ENCODE measurements around the gene AHCYL2.
"Not testable (repeated sequence)": the region's sequence is repeated elsewhere in the genome, so short reads cannot be mapped to it uniquely, and the experiment has no call there.

Gene AHCYL2

DNA sequence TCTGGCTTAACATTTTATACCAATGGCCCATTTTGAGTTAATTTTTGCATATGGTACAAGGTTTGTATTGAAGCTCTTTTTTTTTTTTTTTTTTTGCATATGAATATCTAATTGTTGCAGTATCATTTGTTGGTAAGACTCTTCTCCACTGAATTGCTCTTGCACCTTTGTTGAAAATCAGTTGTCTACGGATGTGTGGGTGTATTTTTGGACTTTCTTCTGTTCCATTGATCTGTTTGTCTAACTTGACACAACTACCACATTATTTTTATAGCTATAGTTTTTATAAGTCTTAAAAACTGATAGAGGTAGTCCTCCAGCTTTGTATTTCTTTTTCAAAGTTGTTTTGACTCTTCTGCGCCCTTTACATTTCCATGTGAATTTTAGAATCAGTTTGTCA lies 53.9 kb downstream of the AHCYL2 start:
- DNase-seq (ENCODE audit: insufficient read length, low spot score) (no peak), FAIRE-seq (no peak)
- TF ChIP-seq POLR2A (IDR thresholded peaks at IDR 0.05; ENCODE audit: low read depth, low read length) = no peak

DNA sequence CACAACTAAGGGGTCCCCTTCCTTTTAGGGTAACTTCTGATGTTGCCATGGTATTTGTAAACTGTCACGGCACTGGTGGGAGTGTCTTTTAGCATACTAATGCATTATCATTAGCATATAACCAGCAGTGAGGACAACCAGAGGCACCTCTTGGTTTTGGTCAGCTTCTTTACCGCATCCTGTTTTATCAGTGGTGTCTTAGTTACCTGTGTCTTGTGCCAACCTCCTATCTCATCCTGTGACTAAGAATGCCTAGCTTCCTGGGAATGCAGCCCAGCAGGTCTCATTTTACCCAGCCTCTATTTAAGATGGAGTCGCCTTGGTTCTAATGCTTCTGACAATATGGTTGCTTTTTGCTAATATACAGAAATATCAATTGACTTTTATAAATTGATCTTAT lies 54.9 kb downstream of the AHCYL2 start:
- DNase-seq (ENCODE audit: insufficient read length, low spot score) (no peak), FAIRE-seq (peak; percentile 72)
- TF ChIP-seq POLR2A (IDR thresholded peaks at IDR 0.05; ENCODE audit: low read depth, low read length) = no peak

DNA sequence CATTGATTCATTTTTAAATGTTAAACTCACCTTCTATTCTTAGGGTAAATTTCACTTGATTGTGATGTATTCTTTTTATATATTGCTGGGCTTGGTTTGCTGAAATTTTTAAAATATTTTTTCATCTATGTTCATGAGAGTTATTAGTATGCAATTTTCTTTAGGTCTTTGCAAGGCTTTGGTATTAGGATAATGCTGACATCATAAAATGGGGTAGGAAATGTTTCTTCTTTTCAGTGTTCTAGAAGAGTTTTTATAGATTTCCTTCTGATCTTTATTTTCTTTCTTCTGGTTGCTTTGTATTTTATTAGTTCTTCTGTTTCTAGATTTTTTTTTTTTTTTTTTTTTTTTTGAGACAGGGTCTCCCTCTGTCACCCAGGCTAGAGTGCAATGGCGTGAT lies 56.3 kb downstream of the AHCYL2 start:
- no peak for TF ChIP-seq POLR2A (IDR thresholded peaks at IDR 0.05; ENCODE audit: low read depth, low read length)
- FAIRE-seq (no peak), DNase-seq (ENCODE audit: insufficient read length, low spot score) (no peak)

DNA sequence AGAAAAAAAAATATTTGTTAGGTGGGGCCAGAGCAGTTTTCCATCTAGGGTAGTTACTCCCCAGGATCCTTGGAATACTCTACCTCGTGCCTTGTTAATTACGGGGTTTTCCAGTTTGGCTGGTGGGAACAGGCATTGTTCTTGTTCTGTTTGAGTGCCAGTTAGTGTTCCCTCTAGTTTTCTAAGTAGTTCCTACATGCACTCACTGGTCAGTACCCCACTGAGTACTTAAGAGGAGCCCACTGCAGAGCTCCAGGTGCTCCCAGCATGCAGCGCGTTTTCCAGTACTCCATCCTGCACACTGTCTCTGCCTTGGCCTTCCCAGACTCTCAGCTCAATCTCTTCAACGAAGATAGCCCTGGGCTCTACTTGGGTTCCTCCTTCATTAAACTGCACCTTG lies 58.0 kb downstream of the AHCYL2 start:
- no peak for TF ChIP-seq POLR2A (IDR thresholded peaks at IDR 0.05; ENCODE audit: low read depth, low read length)
- DNase-seq (ENCODE audit: insufficient read length, low spot score) = no peak
- peak; percentile 23 for FAIRE-seq

DNA sequence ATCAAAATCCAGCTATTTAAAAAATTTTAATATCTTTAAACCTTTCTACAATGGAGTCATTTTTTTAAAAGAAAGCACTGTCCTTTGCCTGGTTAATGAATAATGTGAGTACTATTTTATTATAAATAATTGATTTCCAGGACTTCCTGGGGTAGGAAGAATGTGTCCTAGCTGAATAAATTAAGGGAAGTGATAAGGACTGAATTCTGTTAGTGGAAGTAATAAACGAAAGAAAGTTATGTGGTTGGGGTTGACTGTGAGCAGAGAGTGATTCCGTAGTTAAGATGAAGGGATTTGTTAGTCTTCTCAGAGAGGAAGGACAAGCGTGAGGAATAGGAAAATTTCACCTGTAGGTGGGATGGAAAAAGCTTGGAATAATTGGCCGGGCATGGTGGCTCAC lies 59.1 kb downstream of the AHCYL2 start:
- DNase-seq (ENCODE audit: insufficient read length, low spot score) = no peak
- no peak for FAIRE-seq
- TF ChIP-seq POLR2A (IDR thresholded peaks at IDR 0.05; ENCODE audit: low read depth, low read length) = no peak

DNA sequence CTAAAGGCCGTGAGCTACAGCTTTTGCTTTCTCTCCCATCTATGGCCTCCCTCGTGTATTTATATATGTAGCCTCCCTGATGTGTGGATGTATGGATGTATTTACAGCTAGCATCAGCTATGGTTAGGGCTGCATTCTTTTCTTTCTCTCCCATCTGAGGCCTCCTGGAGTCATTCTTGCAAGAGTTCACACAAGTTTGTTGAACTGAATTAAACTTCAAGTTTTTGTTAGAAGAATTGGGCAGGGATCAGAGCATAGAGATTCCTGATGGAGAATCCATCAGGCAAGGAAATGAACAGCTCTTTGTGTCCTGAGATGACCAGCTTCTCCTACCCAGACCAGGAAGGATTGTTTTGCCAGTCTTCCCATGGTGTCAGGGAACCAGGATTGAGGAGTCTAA lies 60.3 kb downstream of the AHCYL2 start:
- FAIRE-seq (no peak), DNase-seq (ENCODE audit: insufficient read length, low spot score) (no peak)
- no peak for TF ChIP-seq POLR2A (IDR thresholded peaks at IDR 0.05; ENCODE audit: low read depth, low read length)

DNA sequence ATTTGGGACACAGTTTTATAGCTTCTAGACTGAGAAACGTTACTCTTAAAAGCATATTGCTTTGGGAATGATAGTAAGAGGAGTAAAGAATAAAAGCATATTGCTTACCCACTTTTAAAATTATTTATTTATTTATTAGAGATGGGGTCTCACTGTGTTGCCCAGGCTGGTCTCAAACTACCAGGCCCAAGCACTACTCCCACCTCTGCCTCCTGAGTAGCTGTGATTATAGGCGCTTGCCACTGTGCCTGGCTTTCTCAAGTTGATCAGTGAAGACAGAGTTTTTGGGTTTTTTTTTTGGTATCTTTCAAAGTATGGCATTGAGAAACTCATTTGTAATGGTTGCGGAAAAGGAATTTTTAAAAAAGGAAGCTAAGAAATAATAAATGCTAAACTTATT lies 68.0 kb downstream of the AHCYL2 start:
- TF ChIP-seq POLR2A (IDR thresholded peaks at IDR 0.05; ENCODE audit: low read depth, low read length) = no peak
- FAIRE-seq = no peak
- no peak for DNase-seq (ENCODE audit: insufficient read length, low spot score)

DNA sequence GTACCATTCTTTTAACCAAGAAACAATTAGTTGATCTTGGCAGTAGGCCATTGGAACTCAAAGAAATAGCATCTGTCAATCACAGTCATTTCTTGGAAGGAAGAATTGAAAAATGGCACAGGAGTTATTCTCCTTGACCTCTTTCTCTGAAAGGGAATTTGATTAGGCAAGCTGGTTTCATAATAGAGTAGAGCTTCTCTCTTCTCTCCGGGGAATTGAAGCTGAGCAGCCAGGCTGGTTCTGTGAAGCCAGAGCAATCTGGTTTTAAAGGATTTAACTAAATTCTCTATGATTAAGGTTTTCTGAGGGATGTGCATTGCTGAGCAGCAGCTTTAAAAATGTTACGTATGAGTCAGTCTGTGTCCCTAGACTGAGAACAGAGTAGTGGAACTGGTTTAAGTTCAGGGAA lies 70.2 kb downstream of the AHCYL2 start:
- FAIRE-seq (peak; percentile 55), DNase-seq (ENCODE audit: insufficient read length, low spot score) (no peak)
- TF ChIP-seq POLR2A (IDR thresholded peaks at IDR 0.05; ENCODE audit: low read depth, low read length) = no peak

DNA sequence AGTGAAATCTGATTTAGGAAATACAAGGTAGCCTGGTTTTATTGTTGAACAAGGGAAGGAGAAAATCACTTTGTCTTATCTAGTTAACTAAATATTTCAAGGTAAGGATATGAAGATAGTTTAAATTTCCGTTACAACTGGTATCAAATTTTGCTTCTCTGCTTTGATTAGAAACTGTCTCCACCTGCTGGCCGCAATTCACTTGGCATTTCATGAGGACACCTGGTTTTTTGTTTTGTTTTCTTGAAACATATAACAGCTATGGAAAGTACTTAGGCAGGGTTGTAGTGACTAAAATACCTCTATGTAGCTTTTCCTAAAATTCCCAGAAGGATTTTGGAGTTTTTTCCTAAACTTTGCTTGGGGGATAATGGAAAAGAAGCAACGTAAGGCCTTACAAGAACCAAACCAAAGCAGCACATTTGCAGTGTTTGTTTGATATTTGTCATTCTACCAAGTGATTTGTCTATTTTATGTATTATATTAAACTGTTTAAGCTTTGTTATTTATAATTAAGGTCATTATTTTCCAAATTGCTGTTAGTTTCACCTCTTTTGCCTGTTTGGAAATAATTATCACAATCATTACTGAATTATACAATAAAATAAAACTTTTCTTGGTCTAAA lies 73.6 kb downstream of the AHCYL2 start:
- TF ChIP-seq POLR2A (IDR thresholded peaks at IDR 0.05; ENCODE audit: low read depth, low read length) = no peak
- DNase-seq (ENCODE audit: insufficient read length, low spot score) = no peak
- peak; percentile 78 for FAIRE-seq

DNA sequence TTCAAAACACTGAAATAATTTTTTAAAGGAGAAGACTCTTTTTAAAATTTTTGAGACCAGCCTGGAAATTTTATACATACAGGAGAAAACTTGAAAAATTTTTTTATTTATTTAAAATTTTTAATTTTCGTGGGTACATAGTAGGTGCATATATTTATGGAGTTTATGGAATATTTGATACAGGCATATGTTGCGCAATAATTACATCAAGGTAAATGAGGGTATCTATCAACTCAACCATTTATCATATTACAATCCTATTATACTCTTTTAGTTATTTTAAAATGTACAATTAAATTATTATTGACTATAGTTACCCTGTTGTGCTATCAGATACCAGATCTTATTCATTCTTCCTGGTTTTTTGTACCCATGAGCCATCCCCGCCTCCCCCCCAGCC lies 75.1 kb downstream of the AHCYL2 start:
- FAIRE-seq = no peak
- DNase-seq (ENCODE audit: insufficient read length, low spot score) = no peak
- no peak for TF ChIP-seq POLR2A (IDR thresholded peaks at IDR 0.05; ENCODE audit: low read depth, low read length)

DNA sequence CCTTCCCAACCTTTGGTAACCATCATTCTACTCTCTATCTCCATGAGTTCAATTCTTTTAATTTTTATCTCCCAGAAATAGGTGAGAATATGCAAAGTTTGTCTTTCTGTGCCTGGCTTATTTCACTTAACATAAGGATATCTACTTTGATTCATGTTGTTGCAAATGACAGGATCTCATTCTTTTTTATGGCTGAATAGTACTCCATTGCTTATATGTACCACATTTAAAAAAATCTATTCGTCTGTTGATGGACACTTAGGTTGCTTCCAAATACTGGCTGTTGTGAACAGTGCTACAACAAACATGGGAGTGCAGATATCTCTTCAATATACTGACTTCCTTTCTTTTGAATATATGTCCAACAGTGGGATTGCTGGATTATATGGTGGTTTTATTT lies 75.5 kb downstream of the AHCYL2 start:
- FAIRE-seq = not testable (repeated sequence)

DNA sequence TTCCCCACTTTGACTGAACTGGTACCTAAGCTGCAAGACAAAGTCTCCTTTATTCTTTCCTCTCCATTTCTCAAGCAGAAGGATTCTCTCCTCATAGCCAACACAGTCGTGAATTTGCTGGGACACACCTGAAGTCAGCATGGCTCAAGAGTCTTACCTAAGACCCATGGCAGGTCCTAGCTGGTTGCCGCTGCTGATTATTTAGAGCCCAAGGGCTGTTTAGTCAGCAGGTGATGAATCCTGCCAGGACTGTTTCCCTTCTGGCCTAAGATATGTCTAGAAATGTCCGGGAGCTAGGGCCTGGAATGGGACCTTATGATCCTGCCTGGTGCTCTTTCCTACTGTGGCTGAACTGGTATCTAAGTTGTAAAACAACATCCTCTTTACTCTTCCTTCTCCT lies 82.8 kb downstream of the AHCYL2 start:
- no peak for TF ChIP-seq POLR2A (IDR thresholded peaks at IDR 0.05; ENCODE audit: low read depth, low read length)
- no peak for FAIRE-seq
- DNase-seq (ENCODE audit: insufficient read length, low spot score) = no peak

More for the DNA sequence above, 75.5 kb downstream of the AHCYL2 start:
- DNase-seq (ENCODE audit: insufficient read length, low spot score) = not testable (repeated sequence)

DNA sequence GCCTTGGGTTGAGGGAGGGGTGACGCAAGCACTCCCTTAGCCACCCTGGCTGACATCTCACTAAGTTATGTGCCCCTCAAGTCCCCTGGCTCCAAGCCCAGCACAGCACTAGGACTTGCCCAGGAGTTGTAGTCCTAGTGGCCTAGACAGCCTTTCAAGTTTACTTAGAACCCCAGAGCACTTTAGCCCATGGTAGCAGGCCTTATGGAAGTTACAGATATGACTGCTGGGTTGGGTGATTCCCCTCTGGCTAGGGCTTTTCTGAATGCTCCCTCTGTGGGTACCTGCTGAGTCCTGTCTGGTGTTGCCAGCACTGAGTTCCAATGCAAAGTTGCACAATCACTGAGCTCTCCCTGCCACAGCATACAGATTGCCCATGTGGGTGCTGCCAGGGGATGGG lies 83.2 kb downstream of the AHCYL2 start:
- DNase-seq (ENCODE audit: insufficient read length, low spot score) (no peak), FAIRE-seq (no peak)
- no peak for TF ChIP-seq POLR2A (IDR thresholded peaks at IDR 0.05; ENCODE audit: low read depth, low read length)

DNA sequence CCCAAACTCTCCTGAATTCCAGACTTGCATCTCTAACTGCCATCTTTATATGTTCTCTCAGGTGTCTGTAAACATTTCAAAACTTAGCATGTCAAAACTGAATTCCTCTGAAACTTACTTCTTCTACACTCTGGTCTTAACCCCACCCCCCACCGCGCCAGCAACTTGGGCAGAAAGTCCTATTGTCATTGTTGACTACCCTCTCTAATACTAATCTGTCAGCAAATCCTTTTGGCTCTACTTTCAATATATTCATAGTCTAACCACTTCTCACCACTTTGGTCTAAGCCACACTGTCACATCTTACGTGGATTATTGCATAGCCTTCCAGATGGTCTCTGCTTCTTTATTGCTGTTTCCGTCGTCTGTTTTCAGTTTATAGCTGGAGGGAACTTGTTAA lies 86.6 kb downstream of the AHCYL2 start:
- no peak for TF ChIP-seq POLR2A (IDR thresholded peaks at IDR 0.05; ENCODE audit: low read depth, low read length)
- FAIRE-seq (no peak), DNase-seq (ENCODE audit: insufficient read length, low spot score) (no peak)

DNA sequence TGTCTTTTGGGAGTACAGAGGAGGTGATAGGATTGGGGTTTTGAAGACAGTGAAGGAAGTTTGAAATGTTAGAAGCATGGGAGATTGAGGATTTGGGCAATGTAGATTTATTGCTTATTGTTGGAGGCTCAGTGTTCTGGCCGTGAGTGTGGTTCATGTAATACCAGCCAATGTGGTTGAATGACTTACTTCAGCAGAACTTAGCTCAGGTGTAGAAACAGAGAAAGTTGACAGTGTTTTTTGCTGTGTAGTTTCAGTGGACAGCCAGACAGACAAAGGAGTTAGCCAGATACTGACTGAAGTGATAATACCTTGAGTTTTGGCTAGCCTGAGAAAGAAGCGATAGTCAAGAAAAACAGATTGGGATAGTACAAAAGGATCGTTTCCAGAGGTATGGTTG lies 88.5 kb downstream of the AHCYL2 start:
- TF ChIP-seq POLR2A (IDR thresholded peaks at IDR 0.05; ENCODE audit: low read depth, low read length) = no peak
- DNase-seq (ENCODE audit: insufficient read length, low spot score) (no peak), FAIRE-seq (no peak)

DNA sequence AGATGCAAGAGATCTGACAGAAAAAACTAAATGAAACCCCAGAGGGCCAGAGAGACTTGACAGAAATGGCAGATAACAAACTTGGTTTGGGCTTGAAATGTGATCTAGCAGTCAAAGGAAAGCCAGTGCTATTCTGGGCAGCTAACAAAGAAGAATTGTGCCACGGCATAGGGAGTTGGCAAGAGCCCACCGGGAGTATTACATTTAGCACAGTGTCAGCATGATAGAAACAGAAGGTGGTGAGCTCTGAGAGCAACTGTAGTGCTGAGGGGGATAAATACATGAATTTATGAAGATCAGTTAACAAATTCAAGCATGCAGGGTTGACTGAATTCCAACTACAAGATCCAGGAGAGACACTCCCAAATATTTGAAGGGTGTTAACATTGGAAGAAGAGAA lies 91.1 kb downstream of the AHCYL2 start:
- no peak for FAIRE-seq

More for the DNA sequence above, 91.1 kb downstream of the AHCYL2 start:
- TF ChIP-seq POLR2A (IDR thresholded peaks at IDR 0.05; ENCODE audit: low read depth, low read length) = no peak
- no peak for DNase-seq (ENCODE audit: insufficient read length, low spot score)

All from H54 (cell line).